SW 1271 (cell line): ENCODE measurements around the gene ANKRD11.

ENCODE experiments used
- DNase-seq, 2 experiments: peaks; one replicate each; lab custom pipeline; 2025; lab: John Stamatoyannopoulos, UW

Gene ANKRD11

GRCh38 chr16:89233678-89234490, 256.5 kb downstream of the ANKRD11 start:
- no peak for DNase-seq

DNA sequence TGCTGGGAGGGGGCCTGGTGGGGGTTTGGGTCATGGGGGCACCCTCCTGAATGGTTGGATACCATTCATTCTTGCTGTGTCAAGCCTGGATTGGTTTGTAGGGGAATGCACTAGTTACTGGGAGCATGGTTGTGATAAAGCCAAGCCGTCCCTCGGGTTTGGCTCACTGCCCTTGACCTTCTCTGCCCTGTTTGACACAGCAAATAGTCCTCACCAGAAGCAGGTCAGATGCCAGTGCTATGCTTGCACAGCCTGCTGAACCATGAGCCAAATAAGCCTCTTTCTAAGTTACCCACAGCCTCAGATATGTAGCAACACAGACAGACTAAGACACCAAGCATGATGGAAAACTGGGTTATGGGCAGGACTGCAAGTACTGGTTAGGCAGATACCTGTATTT, 258.3 kb downstream of the ANKRD11 start:
- DNase-seq, result no peak

DNA sequence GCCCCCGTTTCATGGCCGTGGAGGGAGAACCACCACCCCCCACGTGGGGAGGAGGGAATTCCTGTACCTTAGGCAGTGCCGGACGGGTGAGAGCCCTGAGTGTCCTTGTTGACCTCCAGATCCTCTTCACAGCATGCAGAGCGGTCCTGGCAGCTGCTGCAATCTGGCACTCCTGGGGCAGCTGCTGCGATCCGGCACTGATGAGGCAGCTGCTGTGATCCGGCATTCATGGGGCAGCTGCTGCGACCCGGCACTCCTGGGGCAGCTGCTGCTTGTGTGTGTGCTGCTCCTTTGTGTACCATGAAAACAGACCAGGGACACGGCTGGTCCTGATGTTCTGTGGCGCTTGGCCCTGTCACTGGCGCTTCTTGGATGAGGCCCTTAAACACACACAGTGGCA, 260.1 kb downstream of the ANKRD11 start:
- DNase-seq, result no peak

DNA sequence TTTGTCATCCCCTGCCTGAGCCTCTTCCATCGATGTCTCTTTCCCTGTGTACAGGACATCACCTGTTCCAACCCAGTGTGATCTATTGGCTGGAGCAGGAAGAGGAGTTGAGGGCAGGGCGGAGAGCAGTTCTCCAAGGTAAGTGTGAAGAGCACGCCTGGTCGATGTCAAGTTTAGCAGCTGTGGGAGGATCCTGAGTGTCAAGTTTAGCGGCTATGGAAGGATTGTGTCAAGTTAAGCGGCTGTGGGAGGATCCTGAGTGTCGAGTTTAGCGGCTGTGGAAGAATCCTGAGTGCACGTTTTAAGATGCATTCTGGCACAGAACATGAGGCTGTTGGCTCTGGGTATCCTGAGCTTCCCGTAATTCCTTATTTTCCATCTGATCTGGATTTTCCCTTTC, 265.7 kb downstream of the ANKRD11 start:
- DNase-seq, result no peak

DNA sequence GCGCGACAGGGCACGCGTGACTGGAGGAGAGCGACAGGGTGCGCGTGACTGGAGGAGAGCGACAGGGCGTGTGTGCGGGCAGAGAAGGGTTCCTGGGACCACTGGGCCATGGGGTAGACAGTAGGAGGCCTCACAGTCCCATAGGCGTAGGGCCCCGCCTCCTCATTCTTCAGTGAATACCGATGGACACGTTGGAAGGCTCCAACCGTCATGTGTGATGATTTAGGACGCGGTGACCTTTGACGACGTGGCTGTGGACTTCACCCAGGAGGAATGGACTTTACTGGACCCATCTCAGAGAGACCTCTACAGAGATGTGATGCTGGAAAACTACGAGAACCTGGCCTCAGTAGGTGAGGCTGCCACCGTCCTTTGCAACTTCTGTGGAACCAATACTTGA, 267.4 kb downstream of the ANKRD11 start:
- DNase-seq, result no peak

DNA sequence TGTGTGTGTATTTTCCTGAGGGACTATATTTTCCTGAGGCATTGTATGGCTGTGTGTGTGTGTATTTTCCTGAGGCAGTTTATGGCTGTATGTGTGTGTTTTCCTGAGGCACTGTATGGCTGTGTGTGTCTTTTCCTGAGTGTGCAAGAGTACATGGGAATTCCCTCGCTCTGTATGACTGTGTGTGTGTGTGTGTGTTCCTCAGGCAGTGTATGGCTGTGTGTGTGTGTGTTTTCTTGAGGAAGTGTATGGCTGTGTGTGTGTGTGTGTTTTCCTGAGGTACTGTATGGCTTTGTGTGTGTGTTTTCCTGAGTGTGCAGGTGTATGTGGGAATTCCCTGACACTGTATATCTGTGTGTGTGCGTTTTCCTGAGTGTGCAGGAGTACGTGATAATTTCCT, 268.8 kb downstream of the ANKRD11 start:
- no peak for DNase-seq

DNA sequence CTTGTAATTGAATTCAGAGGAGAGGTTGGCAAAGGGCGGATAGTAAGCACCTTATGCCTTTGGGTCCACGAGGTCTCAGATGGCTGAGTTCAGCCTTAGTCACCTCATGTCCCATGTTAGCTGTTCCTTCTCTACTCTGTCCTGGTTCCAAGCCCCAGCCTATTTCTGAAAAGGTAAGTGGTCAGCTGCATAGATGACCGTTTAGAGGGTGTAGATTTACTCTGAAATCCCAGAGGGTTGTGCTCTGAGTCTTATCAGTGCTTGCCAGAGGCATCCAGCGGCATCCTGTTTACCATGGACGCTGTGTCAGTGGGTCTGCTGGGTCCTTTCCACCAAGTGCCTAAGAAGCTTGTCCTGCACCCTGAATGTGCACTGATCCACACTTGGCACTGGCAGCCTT, 271.0 kb downstream of the ANKRD11 start:
- DNase-seq, result no peak
